Stimulated activated CD4-positive, alpha-beta T cell treated with anti-CD3 and anti-CD28 coated beads, TNF-alpha, amount 100 ng/mL, for 4 hours (primary cell): Measurements from ENCODE around the gene ZNF134.

Experiments
- DNase-seq, 3 experiments: peaks; one replicate each; pipeline ENCODE4 v3.0.0-alpha.2; 2020; ENCODE audit warnings: low read depth in 3 of 3

Gene ZNF134

GRCh38 chr19:57613941-57614743, at the start of gene ZNF134:
ZNF134 (plus strand) TSS chr19:57614242; CDS start chr19:57619469, 5,227 bp downstream.
- peak; percentile 69 to 81 (median 79) for DNase-seq

- DNase-seq, result no peak
Measured at GRCh38 chr19:57566396-57567265, 47.4 kb upstream of the ZNF134 start.

- no peak for DNase-seq
Measured at GRCh38 chr19:57570707-57571106, 43.3 kb upstream of the ZNF134 start.

- no peak for DNase-seq
Measured at GRCh38 chr19:57572415-57572947, 41.6 kb upstream of the ZNF134 start.

GRCh38 chr19:57576661-57577060, 37.4 kb upstream of the ZNF134 start:
- no peak for DNase-seq

GRCh38 chr19:57578487-57579205, 35.4 kb upstream of the ZNF134 start, which contains the start of gene ZNF416:
ZNF416 (minus strand) TSS chr19:57578911; CDS start chr19:57578704, 207 bp downstream.
- DNase-seq, result peak; percentile 72 to 93 (median 90)

- DNase-seq, result no peak
Measured at GRCh38 chr19:57583104-57583520, 30.9 kb upstream of the ZNF134 start.

- DNase-seq, result peak; percentile 58 to 80 (median 69)
Measured at GRCh38 chr19:57583521-57584416, 30.3 kb upstream of the ZNF134 start, which contains the start of gene ZIK1. ZIK1 (plus strand) TSS chr19:57584145; CDS start chr19:57584357, 212 bp downstream.

GRCh38 chr19:57587529-57587928, 26.5 kb upstream of the ZNF134 start:
- no peak for DNase-seq

- DNase-seq, result no peak
Measured at GRCh38 chr19:57599377-57599760, 14.7 kb upstream of the ZNF134 start.

GRCh38 chr19:57599761-57600383, 14.2 kb upstream of the ZNF134 start, which contains the start of gene ZNF530:
ZNF530 (plus strand) TSS chr19:57599885; CDS start chr19:57604346, 4,461 bp downstream.
- DNase-seq, result peak; percentile 62 to 76 (median 74)

- DNase-seq, result no peak
Measured at GRCh38 chr19:57606931-57607330, 7.1 kb upstream of the ZNF134 start.

GRCh38 chr19:57611113-57611512, 2.9 kb upstream of the ZNF134 start:
- no peak for DNase-seq

- DNase-seq, result no peak
Measured at GRCh38 chr19:57615346-57615745, 1.3 kb downstream of the ZNF134 start.

- no peak for DNase-seq
Measured at GRCh38 chr19:57620673-57621348, 6.8 kb downstream of the ZNF134 start.

GRCh38 chr19:57623091-57623490, 9.0 kb downstream of the ZNF134 start:
- no peak for DNase-seq

- DNase-seq, result peak; percentile 61 to 80 (median 72)
Measured at GRCh38 chr19:57632987-57633831, 19.2 kb downstream of the ZNF134 start, which contains the start of gene ZNF211. ZNF211 (plus strand) TSS chr19:57633168; CDS start chr19:57633347, 179 bp downstream.

- no peak for DNase-seq
Measured at GRCh38 chr19:57633832-57634131, 19.7 kb downstream of the ZNF134 start.
